A549 (cell line): ENCODE data around the gene SOX18. TPM values are rescaled to one million over a fixed set of nuclear protein-coding genes. Genes with fewer than 3 reads are reported as not detected.

ENCODE experiments used
- ATAC-seq, 2 experiments: fragments of 200-7000 bp in 1 of 2; fragments of >200 bp in 1 of 2; cut with Nextera tagmentation in 1 of 2; cut with Tn5 transposase in 1 of 2; 3 replicates each; pipeline versions ENCODE4 v1.8.0 to v1.9.1; 2018 to 2020; ENCODE audit warnings: mild to moderate bottlenecking in 1 of 2, moderate library complexity in 1 of 2
- CTCF ChIA-PET: fragments of 300-600 bp; sonication (Branson Sonifier 250); formaldehyde crosslinking; extraction: SDS; loops from one replicate; lab custom pipeline; 2021; ENCODE audit warnings: antibody characterized with exemption, inconsistent platforms; lab: Yijun Ruan, JAX
- POLR2A ChIA-PET: fragments of 350-600 bp; formaldehyde crosslinking; extraction: SDS; loops from one replicate; lab custom pipeline; 2021; ENCODE audit warnings: antibody characterized with exemption, inconsistent platforms; lab: Yijun Ruan, JAX
- DNase-seq, 2 experiments: peaks; one replicate each; pipeline versions ENCODE4 v3.0.0 to v3.0.0-alpha.2; 2011 to 2016; ENCODE audit warnings: low read depth in 1 of 2, low spot score in 1 of 2
- FAIRE-seq: peaks from 2 replicates; lab custom pipeline; 2011; peaks lifted over from hg19 to GRCh38; lab: Jason Lieb, UNC
- H3K27ac ChIP-seq, 2 experiments: fragments of >200 bp; sonication (Bioruptor Twin); formaldehyde crosslinking; 3 replicates each; pipeline ENCODE4 v1.5.1; 2016 to 2017
- H3K4me1 ChIP-seq: fragments of >200 bp; sonication (Bioruptor Twin); formaldehyde crosslinking; 3 replicates; pipeline ENCODE4 v1.6.1; 2016
- H3K4me2 ChIP-seq: fragments of >200 bp; sonication (Bioruptor Twin); formaldehyde crosslinking; 3 replicates; pipeline ENCODE4 v1.6.1; 2016
- H3K4me3 ChIP-seq: fragments of >200 bp; sonication (Bioruptor Twin); formaldehyde crosslinking; 3 replicates; pipeline ENCODE4 v1.5.1; 2016
- H3K9me3 ChIP-seq: fragments of >200 bp; sonication (Bioruptor Twin); formaldehyde crosslinking; 3 replicates; pipeline ENCODE4 v1.6.1; 2016
- CEBPB ChIP-seq, 2 experiments: fragments of >200 bp in 1 of 2; sonication (Bioruptor Twin) in 1 of 2; formaldehyde crosslinking in 1 of 2; IDR thresholded peaks; 2 replicates each; pipeline ENCODE4 v1.6.1; 2012 to 2016
- CHD2 ChIP-seq: fragments of 150-350 bp; IDR thresholded peaks from 2 replicates; pipeline ENCODE4 v1.6.1; 2014; ENCODE audit warnings: low read length; ENCODE audit not compliant: partially characterized antibody
- EHF ChIP-seq: fragments of 250-450 bp; sonication (Bioruptor Pico); IDR thresholded peaks from 2 replicates; pipeline ENCODE4 v1.5.0; 2020; ENCODE audit warnings: mild to moderate bottlenecking
- EHMT2 ChIP-seq: fragments of 200-600 bp; sonication (generic); IDR thresholded peaks from 2 replicates; pipeline ENCODE4 v1.6.1; 2016; ENCODE audit warnings: antibody characterized with exemption, low read depth, mild to moderate bottlenecking, moderate library complexity
- ESRRA ChIP-seq: fragments of 150-350 bp; IDR thresholded peaks from 2 replicates; pipeline ENCODE4 v1.6.1; 2014; ENCODE audit warnings: mild to moderate bottlenecking, low read length, borderline replicate concordance
- FOSB ChIP-seq: fragments of 250-450 bp; sonication (Bioruptor Pico); IDR thresholded peaks from 2 replicates; pipeline ENCODE4 v1.5.0; 2020; ENCODE audit warnings: mild to moderate bottlenecking, moderate library complexity
- FOSL2 ChIP-seq, 2 experiments: fragments of 450-650 bp in 1 of 2; fragments of >200 bp in 1 of 2; sonication (Bioruptor Twin) in 1 of 2; formaldehyde crosslinking; IDR thresholded peaks; 2 replicates each; pipeline versions ENCODE4 v1.5.0 to v1.6.1; 2016 to 2020; ENCODE audit warnings: mild to moderate bottlenecking in 1 of 2, moderate library complexity in 1 of 2
- HDAC2 ChIP-seq: fragments of 200-600 bp; sonication (generic); IDR thresholded peaks from 2 replicates; pipeline ENCODE4 v1.6.1; 2016
- MAFK ChIP-seq: fragments of 450-650 bp; IDR thresholded peaks from 2 replicates; pipeline ENCODE4 v1.6.1; 2014; ENCODE audit not compliant: partially characterized antibody
- NFE2L2 ChIP-seq: fragments of 150-350 bp; conservative IDR thresholded peaks from 2 replicates; pipeline ENCODE4 v1.6.1; 2014; ENCODE audit warnings: low read length
- RARB ChIP-seq: fragments of 250-450 bp; sonication (Bioruptor Pico); IDR thresholded peaks from 2 replicates; pipeline ENCODE4 v1.8.0; 2021; ENCODE audit warnings: mild to moderate bottlenecking, moderate library complexity
- RCOR1 ChIP-seq: fragments of 150-350 bp; IDR thresholded peaks from 2 replicates; pipeline ENCODE4 v1.6.1; 2014; ENCODE audit warnings: antibody characterized with exemption, low read length, low read depth
- RFX5 ChIP-seq: fragments of 450-650 bp; IDR thresholded peaks from 2 replicates; pipeline ENCODE4 v1.7.1; 2014; ENCODE audit warnings: antibody characterized with exemption, mild to moderate bottlenecking, moderate library complexity
- TFCP2L1 ChIP-seq: fragments of 250-450 bp; sonication (Bioruptor Pico); IDR thresholded peaks from 2 replicates; pipeline ENCODE4 v1.5.0; 2021; ENCODE audit warnings: mild to moderate bottlenecking
- ZFP36 ChIP-seq: fragments of 450-650 bp; IDR thresholded peaks from 2 replicates; pipeline ENCODE4 v1.6.1; 2014; ENCODE audit warnings: borderline replicate concordance; ENCODE audit not compliant: partially characterized antibody
- ZNF302 ChIP-seq: fragments of 250-450 bp; sonication (Bioruptor Pico); IDR thresholded peaks from 2 replicates; pipeline ENCODE4 v1.9.0; 2021; ENCODE audit warnings: inconsistent platforms, mild to moderate bottlenecking, moderate library complexity
- WGBS: methylation state at CpG from one replicate; pipeline ENCODE4 v1.1.6; 2017; ENCODE audit errors: missing lambda C conversion rate; 5-methylcytosine and 5-hydroxymethylcytosine counted together
- polyA plus RNA-seq, 4 experiments: library from polyadenylated mRNA; depleted of rRNA in 3 of 4; stranded (reverse); fragments of >200 nt; fragmentation: RNase III in 1 of 4; extraction: RNeasy Plus Mini Kit Qiagen cat#74134 plus additional on column Dnase treatment in 1 of 4; gene quantifications; 2 replicates in 3 of 4; 3 replicates in 1 of 4; pipeline ENCODE4 v1.2.3, GENCODE V29; 2011 to 2017
- TF ChIP-seq, protein P1 (sequence below): fragments of 200-600 bp; sonication (generic); IDR thresholded peaks from 2 replicates; pipeline ENCODE4 v1.6.1; 2016; ENCODE audit warnings: antibody characterized with exemption, mild to moderate bottlenecking, moderate library complexity
- TF ChIP-seq, protein P2 (sequence below): IDR thresholded peaks from 2 replicates; pipeline ENCODE4 v1.6.1; 2012; ENCODE audit warnings: low read depth, borderline replicate concordance
- TF ChIP-seq, protein P3 (sequence below): fragments of >200 bp; sonication (Bioruptor Twin); formaldehyde crosslinking; IDR thresholded peaks from 3 replicates; pipeline ENCODE4 v1.5.1; 2016
- TF ChIP-seq, protein P4 (sequence below): fragments of 150-350 bp; IDR thresholded peaks from 2 replicates; pipeline ENCODE4 v1.6.1; 2014; ENCODE audit warnings: low read depth, mild to moderate bottlenecking, low read length
- TF ChIP-seq, protein P5 (sequence below): IDR thresholded peaks from 2 replicates; pipeline ENCODE4 v1.6.1; 2012

Gene SOX18
- polyA plus RNA-seq, 2 of the 4 experiments (the other 2 are of a cell fraction) = 0.19 to 1.4 TPM

DNA sequence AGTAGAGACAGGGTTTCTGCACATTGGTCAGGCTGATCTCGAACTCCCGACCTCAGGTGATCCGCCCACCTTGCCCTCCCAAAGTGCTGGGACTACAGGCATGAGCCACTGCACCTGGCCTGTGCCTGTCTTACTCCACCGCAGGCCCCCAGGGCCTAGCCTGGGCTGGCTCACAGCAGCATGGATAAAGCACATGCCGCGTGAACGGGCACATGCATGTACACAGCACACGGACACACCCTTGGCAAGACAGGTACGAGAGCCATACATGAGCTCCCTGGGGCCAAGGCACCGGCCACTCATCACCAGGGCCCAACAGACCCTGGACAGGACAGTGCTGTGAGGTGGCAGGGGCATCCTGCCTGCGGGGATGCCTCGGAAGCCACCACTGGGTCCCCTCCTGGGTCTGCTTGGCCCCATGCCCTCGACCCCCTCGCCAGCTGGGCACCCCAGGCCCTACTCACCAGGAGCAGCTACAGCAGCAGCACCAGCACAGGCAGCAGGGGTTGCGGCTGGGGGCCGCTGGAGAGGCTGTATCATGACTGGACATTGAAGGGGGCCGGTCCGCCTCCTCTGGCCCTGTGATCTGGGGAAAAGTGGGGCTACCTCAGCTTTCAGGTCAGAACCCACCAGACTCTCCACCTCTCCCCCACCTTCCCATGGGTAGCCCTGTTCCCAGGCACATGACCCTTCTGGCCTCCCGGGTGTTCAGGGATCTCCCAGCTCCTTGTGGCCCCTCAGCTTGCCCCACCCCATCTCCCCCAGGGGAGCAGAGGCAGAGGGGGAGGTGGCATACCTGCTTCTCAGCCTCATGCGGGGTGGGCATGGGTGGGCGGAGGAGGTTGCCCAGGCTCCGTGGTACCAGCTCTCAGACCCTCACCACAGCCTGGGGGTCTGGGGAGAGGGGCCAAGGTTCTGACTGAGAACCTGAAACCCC is 26.9 kb upstream of the SOX18 start (continued):
- TF ChIP-seq, protein P1, sequence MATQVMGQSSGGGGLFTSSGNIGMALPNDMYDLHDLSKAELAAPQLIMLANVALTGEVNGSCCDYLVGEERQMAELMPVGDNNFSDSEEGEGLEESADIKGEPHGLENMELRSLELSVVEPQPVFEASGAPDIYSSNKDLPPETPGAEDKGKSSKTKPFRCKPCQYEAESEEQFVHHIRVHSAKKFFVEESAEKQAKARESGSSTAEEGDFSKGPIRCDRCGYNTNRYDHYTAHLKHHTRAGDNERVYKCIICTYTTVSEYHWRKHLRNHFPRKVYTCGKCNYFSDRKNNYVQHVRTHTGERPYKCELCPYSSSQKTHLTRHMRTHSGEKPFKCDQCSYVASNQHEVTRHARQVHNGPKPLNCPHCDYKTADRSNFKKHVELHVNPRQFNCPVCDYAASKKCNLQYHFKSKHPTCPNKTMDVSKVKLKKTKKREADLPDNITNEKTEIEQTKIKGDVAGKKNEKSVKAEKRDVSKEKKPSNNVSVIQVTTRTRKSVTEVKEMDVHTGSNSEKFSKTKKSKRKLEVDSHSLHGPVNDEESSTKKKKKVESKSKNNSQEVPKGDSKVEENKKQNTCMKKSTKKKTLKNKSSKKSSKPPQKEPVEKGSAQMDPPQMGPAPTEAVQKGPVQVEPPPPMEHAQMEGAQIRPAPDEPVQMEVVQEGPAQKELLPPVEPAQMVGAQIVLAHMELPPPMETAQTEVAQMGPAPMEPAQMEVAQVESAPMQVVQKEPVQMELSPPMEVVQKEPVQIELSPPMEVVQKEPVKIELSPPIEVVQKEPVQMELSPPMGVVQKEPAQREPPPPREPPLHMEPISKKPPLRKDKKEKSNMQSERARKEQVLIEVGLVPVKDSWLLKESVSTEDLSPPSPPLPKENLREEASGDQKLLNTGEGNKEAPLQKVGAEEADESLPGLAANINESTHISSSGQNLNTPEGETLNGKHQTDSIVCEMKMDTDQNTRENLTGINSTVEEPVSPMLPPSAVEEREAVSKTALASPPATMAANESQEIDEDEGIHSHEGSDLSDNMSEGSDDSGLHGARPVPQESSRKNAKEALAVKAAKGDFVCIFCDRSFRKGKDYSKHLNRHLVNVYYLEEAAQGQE = no peak
- no peak for TF ChIP-seq NFE2L2
- TF ChIP-seq, protein P2, sequence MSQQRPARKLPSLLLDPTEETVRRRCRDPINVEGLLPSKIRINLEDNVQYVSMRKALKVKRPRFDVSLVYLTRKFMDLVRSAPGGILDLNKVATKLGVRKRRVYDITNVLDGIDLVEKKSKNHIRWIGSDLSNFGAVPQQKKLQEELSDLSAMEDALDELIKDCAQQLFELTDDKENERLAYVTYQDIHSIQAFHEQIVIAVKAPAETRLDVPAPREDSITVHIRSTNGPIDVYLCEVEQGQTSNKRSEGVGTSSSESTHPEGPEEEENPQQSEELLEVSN = no peak
- no peak for TF ChIP-seq TFCP2L1 (CRISPR knock-in tag)
- TF ChIP-seq ZNF302 (CRISPR knock-in tag) = no peak

DNA sequence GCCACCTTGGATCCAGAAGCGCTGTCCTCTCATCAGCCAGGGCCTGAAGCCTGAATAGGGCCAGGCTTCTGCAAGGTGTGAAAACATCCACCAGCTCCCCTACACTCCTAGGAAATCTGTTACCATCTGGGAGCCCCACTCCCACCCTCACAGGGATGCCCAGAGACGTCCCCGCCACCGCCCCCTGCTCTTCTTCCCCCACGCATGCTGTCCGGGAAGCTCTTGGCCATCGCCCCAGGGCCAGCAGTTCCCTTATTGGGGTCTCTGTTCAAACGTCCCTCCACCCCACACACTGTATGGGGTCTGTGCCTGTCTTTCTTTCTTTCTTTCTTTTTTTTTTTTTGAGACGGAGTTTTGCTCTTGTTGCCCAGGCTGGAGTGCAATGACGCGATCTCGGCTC is 26.1 kb upstream of the SOX18 start:
- no peak overlapping the region for H3K27ac ChIP-seq
- POLR2A ChIA-PET = no interaction called here
- ATAC-seq (no peak), DNase-seq (no peak)
- peaks cover 18% of the 10 kb centered on the region for H3K4me1 ChIP-seq
- H3K9me3 ChIP-seq = no peaks in the 10 kb centered on the region
- WGBS = 90% methylated on average over 12 of the region's 12 CpGs
- no peak overlapping the region for H3K4me2 ChIP-seq
- no peak for TF ChIP-seq EHF (CRISPR knock-in tag)
- no peak for TF ChIP-seq RCOR1
- TF ChIP-seq, protein P3, sequence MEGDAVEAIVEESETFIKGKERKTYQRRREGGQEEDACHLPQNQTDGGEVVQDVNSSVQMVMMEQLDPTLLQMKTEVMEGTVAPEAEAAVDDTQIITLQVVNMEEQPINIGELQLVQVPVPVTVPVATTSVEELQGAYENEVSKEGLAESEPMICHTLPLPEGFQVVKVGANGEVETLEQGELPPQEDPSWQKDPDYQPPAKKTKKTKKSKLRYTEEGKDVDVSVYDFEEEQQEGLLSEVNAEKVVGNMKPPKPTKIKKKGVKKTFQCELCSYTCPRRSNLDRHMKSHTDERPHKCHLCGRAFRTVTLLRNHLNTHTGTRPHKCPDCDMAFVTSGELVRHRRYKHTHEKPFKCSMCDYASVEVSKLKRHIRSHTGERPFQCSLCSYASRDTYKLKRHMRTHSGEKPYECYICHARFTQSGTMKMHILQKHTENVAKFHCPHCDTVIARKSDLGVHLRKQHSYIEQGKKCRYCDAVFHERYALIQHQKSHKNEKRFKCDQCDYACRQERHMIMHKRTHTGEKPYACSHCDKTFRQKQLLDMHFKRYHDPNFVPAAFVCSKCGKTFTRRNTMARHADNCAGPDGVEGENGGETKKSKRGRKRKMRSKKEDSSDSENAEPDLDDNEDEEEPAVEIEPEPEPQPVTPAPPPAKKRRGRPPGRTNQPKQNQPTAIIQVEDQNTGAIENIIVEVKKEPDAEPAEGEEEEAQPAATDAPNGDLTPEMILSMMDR = no peak
- TF ChIP-seq, all 56 proteins: peak for 0
- H3K4me3 ChIP-seq = no peak overlapping the region
- CTCF ChIA-PET = interaction anchor here (0.6 to 2.9 kb wide), 9 partner anchors 8 to 89 kb away, joined by 3 to 11 read pairs (median 4); partner anchors contain the start of gene LKAAEAR1
- no peak for FAIRE-seq

DNA sequence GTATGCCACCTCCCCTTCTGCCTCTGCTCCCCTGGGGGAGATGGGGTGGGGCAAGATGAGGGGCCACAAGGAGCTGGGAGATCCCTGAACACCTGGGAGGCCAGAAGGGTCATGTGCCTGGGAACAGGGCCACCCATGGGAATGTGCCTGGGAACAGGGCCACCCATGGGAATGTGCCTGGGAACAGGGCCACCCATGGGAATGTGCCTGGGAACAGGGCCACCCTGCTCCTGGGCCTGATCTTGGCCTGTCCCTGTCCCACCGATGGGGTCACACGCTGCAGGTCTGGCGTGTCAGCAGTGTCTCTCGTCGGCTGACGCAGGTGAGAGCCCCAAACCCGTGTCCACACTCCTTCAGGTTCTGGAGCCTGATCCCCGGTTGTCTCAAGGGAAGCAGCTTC is 25.5 kb upstream of the SOX18 start:
- ATAC-seq (no peak), DNase-seq (no peak), FAIRE-seq (no peak)
- ChIA-PET POLR2A (no interaction called here), CTCF (interaction anchor here (0.6 to 2.9 kb wide), 5 partner anchors 9 to 46 kb away, joined by 3 to 11 read pairs (median 6); partner anchors contain the start of gene LKAAEAR1)
- 94% methylated on average over 8 of the region's 8 CpGs for WGBS
- Histone ChIP-seq H3K4me2 (no peak overlapping the region), H3K27ac (no peak overlapping the region), H3K4me3 (no peak overlapping the region), H3K9me3 (no peaks in the 10 kb centered on the region), H3K4me1 (peaks cover 14% of the 10 kb centered on the region)
- TF ChIP-seq, protein P3 = no peak
- no peak for TF ChIP-seq MAFK
- no peak for TF ChIP-seq RFX5
- no peak for TF ChIP-seq CEBPB (IDR thresholded peaks at IDR 0.05)
- no peak for TF ChIP-seq HDAC2
- no peak for TF ChIP-seq FOSL2 (IDR thresholded peaks at IDR 0.05)
- no peak for TF ChIP-seq FOSL2 (CRISPR knock-in tag; IDR thresholded peaks at IDR 0.05)
- no peak for TF ChIP-seq FOSB (CRISPR knock-in tag)
- no peak for TF ChIP-seq CHD2
- TF ChIP-seq, protein P4, sequence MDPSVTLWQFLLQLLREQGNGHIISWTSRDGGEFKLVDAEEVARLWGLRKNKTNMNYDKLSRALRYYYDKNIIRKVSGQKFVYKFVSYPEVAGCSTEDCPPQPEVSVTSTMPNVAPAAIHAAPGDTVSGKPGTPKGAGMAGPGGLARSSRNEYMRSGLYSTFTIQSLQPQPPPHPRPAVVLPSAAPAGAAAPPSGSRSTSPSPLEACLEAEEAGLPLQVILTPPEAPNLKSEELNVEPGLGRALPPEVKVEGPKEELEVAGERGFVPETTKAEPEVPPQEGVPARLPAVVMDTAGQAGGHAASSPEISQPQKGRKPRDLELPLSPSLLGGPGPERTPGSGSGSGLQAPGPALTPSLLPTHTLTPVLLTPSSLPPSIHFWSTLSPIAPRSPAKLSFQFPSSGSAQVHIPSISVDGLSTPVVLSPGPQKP = no peak
- no peak for TF ChIP-seq EHMT2
- TF ChIP-seq, protein P5, sequence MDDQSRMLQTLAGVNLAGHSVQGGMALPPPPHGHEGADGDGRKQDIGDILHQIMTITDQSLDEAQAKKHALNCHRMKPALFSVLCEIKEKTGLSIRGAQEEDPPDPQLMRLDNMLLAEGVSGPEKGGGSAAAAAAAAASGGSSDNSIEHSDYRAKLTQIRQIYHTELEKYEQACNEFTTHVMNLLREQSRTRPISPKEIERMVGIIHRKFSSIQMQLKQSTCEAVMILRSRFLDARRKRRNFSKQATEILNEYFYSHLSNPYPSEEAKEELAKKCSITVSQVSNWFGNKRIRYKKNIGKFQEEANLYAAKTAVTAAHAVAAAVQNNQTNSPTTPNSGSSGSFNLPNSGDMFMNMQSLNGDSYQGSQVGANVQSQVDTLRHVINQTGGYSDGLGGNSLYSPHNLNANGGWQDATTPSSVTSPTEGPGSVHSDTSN = no peak
- no peak for TF ChIP-seq ESRRA
- TF ChIP-seq RARB (CRISPR knock-in tag) = no peak
- no peak for TF ChIP-seq ZFP36
